Neural progenitor cell (in vitro differentiated cells): ENCODE measurements around the gene TPBGL. TPM values are rescaled to one million over a fixed set of nuclear protein-coding genes. Genes with fewer than 3 reads are reported as not detected.

ENCODE experiments used
- DNase-seq: peaks from one replicate; pipeline ENCODE4 v3.0.0-alpha.2; 2016; ENCODE audit warnings: low spot score
- H2AFZ ChIP-seq: fragments of 200-600 bp; sonication (generic); replicated peaks from 2 replicates; pipeline ENCODE4 v1.6.1; 2016; ENCODE audit warnings: antibody characterized with exemption
- H3F3A ChIP-seq: fragments of 200-600 bp; sonication (generic); 2 replicates; pipeline ENCODE4 v1.6.1; 2016; ENCODE audit warnings: antibody characterized with exemption, low read depth
- H3K27ac ChIP-seq: fragments of 200-600 bp; sonication (generic); 2 replicates; pipeline ENCODE4 v1.5.1; 2016; ENCODE audit warnings: mild to moderate bottlenecking
- H3K27me3 ChIP-seq: fragments of 200-600 bp; sonication (generic); 2 replicates; pipeline ENCODE4 v1.6.1; 2016; ENCODE audit warnings: mild to moderate bottlenecking, moderate library complexity
- H3K36me3 ChIP-seq: fragments of 200-600 bp; sonication (generic); 2 replicates; pipeline ENCODE4 v1.5.1; 2016
- H3K4me1 ChIP-seq: fragments of 200-600 bp; sonication (generic); 2 replicates; pipeline ENCODE4 v1.6.1; 2016; ENCODE audit warnings: mixed run types
- H3K4me2 ChIP-seq: fragments of 200-600 bp; sonication (generic); 2 replicates; pipeline ENCODE4 v1.6.1; 2016
- H3K4me3 ChIP-seq: fragments of 200-600 bp; sonication (generic); 2 replicates; pipeline ENCODE4 v1.5.1; 2016
- H3K79me2 ChIP-seq: fragments of 200-600 bp; sonication (generic); 2 replicates; pipeline ENCODE4 v1.6.1; 2016; ENCODE audit warnings: low read depth
- H3K9ac ChIP-seq: fragments of 200-600 bp; sonication (generic); 2 replicates; pipeline ENCODE4 v1.6.1; 2016
- H3K9me3 ChIP-seq: fragments of 200-600 bp; sonication (generic); 2 replicates; pipeline ENCODE4 v1.5.1; 2016; ENCODE audit warnings: low read depth
- H4K20me1 ChIP-seq: fragments of 200-600 bp; sonication (generic); 2 replicates; pipeline ENCODE4 v1.6.1; 2016; ENCODE audit warnings: low read depth
- H3K27ac Mint-ChIP-seq: 3 replicates; pipeline ENCODE4 v1.8.0; 2021; ENCODE audit warnings: mixed read lengths
- H3K27me3 Mint-ChIP-seq: 2 replicates; pipeline ENCODE4 v1.8.0; 2022; ENCODE audit warnings: low read depth, mild to moderate bottlenecking, inconsistent platforms, moderate library complexity, mixed read lengths; ENCODE audit not compliant: insufficient read depth
- H3K36me3 Mint-ChIP-seq: 3 replicates; pipeline ENCODE4 v1.8.0; 2021; ENCODE audit warnings: mixed read lengths
- H3K4me1 Mint-ChIP-seq: 3 replicates; pipeline ENCODE4 v1.8.0; 2021; ENCODE audit warnings: mixed read lengths
- H3K4me3 Mint-ChIP-seq: 3 replicates; pipeline ENCODE4 v1.8.0; 2021; ENCODE audit warnings: mild to moderate bottlenecking, moderate library complexity, mixed read lengths
- H3K9me3 Mint-ChIP-seq: 3 replicates; pipeline ENCODE4 v1.8.0; 2020; ENCODE audit warnings: mixed read lengths
- CTCF ChIP-seq: fragments of 200-600 bp; sonication (generic); IDR thresholded peaks from 2 replicates; pipeline ENCODE4 v1.5.1; 2017; ENCODE audit warnings: antibody characterized with exemption, mild to moderate bottlenecking
- EZH2 ChIP-seq: fragments of 200-600 bp; sonication (generic); IDR thresholded peaks from 2 replicates; pipeline ENCODE4 v1.6.1; 2017; ENCODE audit warnings: antibody characterized with exemption, mild to moderate bottlenecking, moderate library complexity
- EZH2phosphoT487 ChIP-seq: fragments of 200-600 bp; sonication (generic); IDR thresholded peaks from 2 replicates; pipeline ENCODE4 v1.6.1; 2017; ENCODE audit warnings: antibody characterized with exemption
- total RNA-seq: library from RNA; depleted of rRNA; stranded (reverse); fragments of >200 nt; gene quantifications from 2 replicates; pipeline ENCODE4 v1.2.3, GENCODE V29; 2015; ENCODE audit warnings: low replicate concordance

The TPBGL gene
- total RNA-seq, 1 donor from 2014 or later = not detected

- no peaks in the 10 kb centered on the region for H3K9me3 Mint-ChIP-seq
- H3F3A ChIP-seq = no peaks in the 10 kb centered on the region
- H3K36me3 ChIP-seq = no peaks in the 10 kb centered on the region
- peaks cover 14% of the 10 kb centered on the region for H4K20me1 ChIP-seq
- H3K79me2 ChIP-seq = no peaks in the 10 kb centered on the region
- H3K9ac ChIP-seq = no peak overlapping the region
- TF ChIP-seq EZH2phosphoT487 (no peak), CTCF (no peak), EZH2 (no peak)
- H3K36me3 Mint-ChIP-seq = no peaks in the 10 kb centered on the region
- peaks cover 42% of the 10 kb centered on the region for H3K27me3 Mint-ChIP-seq
- peaks cover 7% of the 10 kb centered on the region for H3K4me1 Mint-ChIP-seq
- no peaks in the 10 kb centered on the region for H3K9me3 ChIP-seq
- H3K4me3 Mint-ChIP-seq = peak overlapping the region; percentile 88
- H3K27ac ChIP-seq = no peak overlapping the region
- DNase-seq = no peak
- peaks cover 75% of the 10 kb centered on the region for H3K27me3 ChIP-seq
- no peak overlapping the region for H3K4me2 ChIP-seq
- H2AFZ ChIP-seq = no peak overlapping the region
- H3K4me3 ChIP-seq = no peak overlapping the region
- peaks cover 17% of the 10 kb centered on the region for H3K4me1 ChIP-seq
- no peak overlapping the region for H3K27ac Mint-ChIP-seq
Measured at GRCh38 chr11:75242722-75243600, 2.4 kb downstream of the TPBGL start.

GRCh38 chr11:75244052-75244814 lies 3.7 kb downstream of the TPBGL start:
- TF ChIP-seq EZH2phosphoT487 (no peak), CTCF (no peak), EZH2 (no peak)
- Histone ChIP-seq H3K27ac (no peak overlapping the region), H3K36me3 (no peaks in the 10 kb centered on the region), H3K9ac (no peak overlapping the region), H3K27me3 (peaks cover 62% of the 10 kb centered on the region), H4K20me1 (peaks cover 14% of the 10 kb centered on the region), H3F3A (no peaks in the 10 kb centered on the region), H3K4me1 (peaks cover 17% of the 10 kb centered on the region), H3K79me2 (no peaks in the 10 kb centered on the region), H2AFZ (no peak overlapping the region), H3K4me3 (no peak overlapping the region), H3K9me3 (no peaks in the 10 kb centered on the region), H3K4me2 (no peak overlapping the region)
- Mint-ChIP-seq H3K4me3 (peak overlapping the region; percentile 55), H3K36me3 (no peaks in the 10 kb centered on the region), H3K27ac (no peak overlapping the region), H3K27me3 (peaks cover 42% of the 10 kb centered on the region), H3K9me3 (no peaks in the 10 kb centered on the region), H3K4me1 (peaks cover 5% of the 10 kb centered on the region)
- DNase-seq = no peak

- no peaks in the 10 kb centered on the region for H3K36me3 ChIP-seq
- Mint-ChIP-seq H3K27me3 (peaks cover 32% of the 10 kb centered on the region), H3K4me1 (peaks cover 4% of the 10 kb centered on the region), H3K36me3 (no peaks in the 10 kb centered on the region), H3K27ac (no peak overlapping the region), H3K4me3 (no peak overlapping the region), H3K9me3 (no peaks in the 10 kb centered on the region)
- H3K27ac ChIP-seq = no peak overlapping the region
- H3F3A ChIP-seq = no peaks in the 10 kb centered on the region
- peaks cover 49% of the 10 kb centered on the region for H3K27me3 ChIP-seq
- DNase-seq = peak; percentile 42
- no peak overlapping the region for H2AFZ ChIP-seq
- no peak overlapping the region for H3K4me3 ChIP-seq
- TF ChIP-seq EZH2phosphoT487 (no peak), EZH2 (no peak), CTCF (peak; percentile 26)
- H3K4me2 ChIP-seq = no peak overlapping the region
- H3K9ac ChIP-seq = no peak overlapping the region
- H4K20me1 ChIP-seq = peaks cover 3% of the 10 kb centered on the region
- H3K79me2 ChIP-seq = no peaks in the 10 kb centered on the region
- peaks cover 7% of the 10 kb centered on the region for H3K4me1 ChIP-seq
- no peaks in the 10 kb centered on the region for H3K9me3 ChIP-seq
Measured at GRCh38 chr11:75245356-75246005, 4.9 kb downstream of the TPBGL start.
